Gastrocnemius medialis (tissue), 4 donors: ENCODE results near the gene SLC38A2.

Experiments
- POLR2A ChIP-seq, 2 donors: fragments of 450-650 bp; IDR thresholded peaks; one replicate each; pipeline ENCODE4 v1.6.1; 2017; ENCODE audit warnings: antibody characterized with exemption in 2 of 2, mild to moderate bottlenecking in 2 of 2, moderate library complexity in 2 of 2
- TF ChIP-seq, protein P1 (sequence below), 5 experiments: fragments of 450-650 bp in 3 of 5; fragments of 200-600 bp in 2 of 5; sonication (generic) in 2 of 5; IDR thresholded peaks in 4 of 5; conservative IDR thresholded peaks in 1 of 5; 1 replicate in 4 of 5; 2 replicates in 1 of 5; pipeline ENCODE4 v1.5.1; 2016 to 2019; ENCODE audit warnings: antibody characterized with exemption in 5 of 5, mild to moderate bottlenecking in 3 of 5, moderate library complexity in 3 of 5

GRCh38 chr12:46409974-46410373, 37.4 kb upstream of the SLC38A2 start:
- TF ChIP-seq, protein P1, sequence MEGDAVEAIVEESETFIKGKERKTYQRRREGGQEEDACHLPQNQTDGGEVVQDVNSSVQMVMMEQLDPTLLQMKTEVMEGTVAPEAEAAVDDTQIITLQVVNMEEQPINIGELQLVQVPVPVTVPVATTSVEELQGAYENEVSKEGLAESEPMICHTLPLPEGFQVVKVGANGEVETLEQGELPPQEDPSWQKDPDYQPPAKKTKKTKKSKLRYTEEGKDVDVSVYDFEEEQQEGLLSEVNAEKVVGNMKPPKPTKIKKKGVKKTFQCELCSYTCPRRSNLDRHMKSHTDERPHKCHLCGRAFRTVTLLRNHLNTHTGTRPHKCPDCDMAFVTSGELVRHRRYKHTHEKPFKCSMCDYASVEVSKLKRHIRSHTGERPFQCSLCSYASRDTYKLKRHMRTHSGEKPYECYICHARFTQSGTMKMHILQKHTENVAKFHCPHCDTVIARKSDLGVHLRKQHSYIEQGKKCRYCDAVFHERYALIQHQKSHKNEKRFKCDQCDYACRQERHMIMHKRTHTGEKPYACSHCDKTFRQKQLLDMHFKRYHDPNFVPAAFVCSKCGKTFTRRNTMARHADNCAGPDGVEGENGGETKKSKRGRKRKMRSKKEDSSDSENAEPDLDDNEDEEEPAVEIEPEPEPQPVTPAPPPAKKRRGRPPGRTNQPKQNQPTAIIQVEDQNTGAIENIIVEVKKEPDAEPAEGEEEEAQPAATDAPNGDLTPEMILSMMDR (IDR thresholded peaks at IDR 0.05 in 4 of 5, conservative IDR thresholded peaks at IDR 0.05 in 1 of 5): no peak
- TF ChIP-seq POLR2A (IDR thresholded peaks at IDR 0.05): no peak
